WTC11 (cell line): ENCODE data around the gene PRRC2A. TPM values are rescaled to one million over a fixed set of nuclear protein-coding genes. Genes with fewer than 3 reads are reported as not detected.
A peak's percentile ranks its signal among the peaks of the same experiment; 100 is the strongest.
"Not testable (repeated sequence)": the region's sequence is repeated elsewhere in the genome, so short reads cannot be mapped to it uniquely, and the experiment has no call there.

Experiments
- ATAC-seq: fragments of 200-7000 bp; cut with Tn5 transposase; 2 replicates; pipeline ENCODE4 v1.10.0; 2021; ENCODE audit warnings: mild to moderate bottlenecking, moderate library complexity
- CTCF ChIA-PET: fragments of 300-600 bp; sonication (Branson Sonifier 250); formaldehyde crosslinking; loops from one replicate; lab custom pipeline; 2021; ENCODE audit warnings: antibody characterized with exemption; lab: Charles Lee
- POLR2A ChIA-PET: fragments of 350-600 bp; sonication (Branson Sonifier 250); formaldehyde crosslinking; loops from one replicate; lab custom pipeline; 2021; ENCODE audit warnings: antibody characterized with exemption; lab: Charles Lee
- DNase-seq: peaks from one replicate; pipeline ENCODE4 v3.0.0; 2021; ENCODE audit warnings: low spot score
- H3K27ac Mint-ChIP-seq: 2 replicates; pipeline ENCODE4 v1.8.0; 2021; ENCODE audit warnings: mixed read lengths
- H3K27me3 Mint-ChIP-seq: 2 replicates; pipeline ENCODE4 v1.8.0; 2021; ENCODE audit warnings: low read depth, mild to moderate bottlenecking, moderate library complexity, mixed read lengths
- H3K36me3 Mint-ChIP-seq: 2 replicates; pipeline ENCODE4 v1.8.0; 2021; ENCODE audit warnings: mixed read lengths
- H3K4me1 Mint-ChIP-seq: 2 replicates; pipeline ENCODE4 v1.8.0; 2022; ENCODE audit warnings: mixed read lengths
- H3K4me3 Mint-ChIP-seq: 2 replicates; pipeline ENCODE4 v1.8.0; 2021; ENCODE audit warnings: mild to moderate bottlenecking, moderate library complexity, mixed read lengths
- H3K9me3 Mint-ChIP-seq: 2 replicates; pipeline ENCODE4 v1.8.0; 2021; ENCODE audit warnings: mixed read lengths
- CBFB ChIP-seq: sonication (generic); formaldehyde crosslinking; IDR thresholded peaks from 2 replicates; pipeline ENCODE4 v1.8.1; 2022; ENCODE audit warnings: mild to moderate bottlenecking, low read depth, missing genetic modification reagents
- FOXJ3 ChIP-seq: sonication (generic); formaldehyde crosslinking; IDR thresholded peaks from 2 replicates; pipeline ENCODE4 v1.9.0; 2021; ENCODE audit warnings: missing genetic modification reagents, mild to moderate bottlenecking, borderline replicate concordance
- GABPB1 ChIP-seq: sonication (generic); formaldehyde crosslinking; IDR thresholded peaks from 2 replicates; pipeline ENCODE4 v1.8.1; 2023; ENCODE audit warnings: mild to moderate bottlenecking, missing genetic modification reagents
- KAT7 ChIP-seq: sonication (generic); formaldehyde crosslinking; IDR thresholded peaks from 2 replicates; pipeline ENCODE4 v1.8.1; 2023; ENCODE audit warnings: missing genetic modification reagents, mild to moderate bottlenecking, borderline replicate concordance
- ZNF121 ChIP-seq: sonication (generic); formaldehyde crosslinking; IDR thresholded peaks from 2 replicates; pipeline ENCODE4 v1.8.0; 2023; ENCODE audit warnings: missing genetic modification reagents
- total RNA-seq: library from RNA; stranded (reverse); gene quantifications from 3 replicates; pipeline ENCODE4 v1.2.3, GENCODE V29; 2021
- TF ChIP-seq, protein P1 (sequence below): sonication (generic); formaldehyde crosslinking; IDR thresholded peaks from 2 replicates; pipeline ENCODE4 v1.8.1; 2022; ENCODE audit warnings: mild to moderate bottlenecking, moderate library complexity, missing genetic modification reagents
- TF ChIP-seq, protein P2 (sequence below): sonication (generic); formaldehyde crosslinking; IDR thresholded peaks from 2 replicates; pipeline ENCODE4 v1.8.1; 2022; ENCODE audit warnings: missing genetic modification reagents, borderline replicate concordance
- TF ChIP-seq, protein P3 (sequence below): sonication (generic); formaldehyde crosslinking; IDR thresholded peaks from 2 replicates; pipeline ENCODE4 v1.8.1; 2023; ENCODE audit warnings: mild to moderate bottlenecking, missing genetic modification reagents
- TF ChIP-seq, protein P4 (sequence below): fragments of 250-450 bp; sonication (Bioruptor Pico); conservative IDR thresholded peaks from 2 replicates; pipeline ENCODE4 v1.9.0; 2021; ENCODE audit warnings: mild to moderate bottlenecking
- TF ChIP-seq, protein P5 (sequence below): sonication (generic); formaldehyde crosslinking; IDR thresholded peaks from 2 replicates; pipeline ENCODE4 v1.8.1; 2023; ENCODE audit warnings: mild to moderate bottlenecking, missing genetic modification reagents
- TF ChIP-seq, protein P6 (sequence below): sonication (generic); formaldehyde crosslinking; IDR thresholded peaks from 2 replicates; pipeline ENCODE4 v1.8.1; 2022; ENCODE audit warnings: low read depth, missing genetic modification reagents, borderline replicate concordance
- TF ChIP-seq, protein P7 (sequence below): fragments of 250-450 bp; sonication (Bioruptor Pico); IDR thresholded peaks from 2 replicates; pipeline ENCODE4 v1.9.0; 2021; ENCODE audit warnings: mild to moderate bottlenecking, borderline replicate concordance
- TF ChIP-seq, protein P8 (sequence below): sonication (generic); formaldehyde crosslinking; IDR thresholded peaks from 2 replicates; pipeline ENCODE4 v1.8.0; 2023; ENCODE audit warnings: missing genetic modification reagents

The PRRC2A gene
- total RNA-seq, 1 experiment from 2014 or later: 372 TPM

DNA sequence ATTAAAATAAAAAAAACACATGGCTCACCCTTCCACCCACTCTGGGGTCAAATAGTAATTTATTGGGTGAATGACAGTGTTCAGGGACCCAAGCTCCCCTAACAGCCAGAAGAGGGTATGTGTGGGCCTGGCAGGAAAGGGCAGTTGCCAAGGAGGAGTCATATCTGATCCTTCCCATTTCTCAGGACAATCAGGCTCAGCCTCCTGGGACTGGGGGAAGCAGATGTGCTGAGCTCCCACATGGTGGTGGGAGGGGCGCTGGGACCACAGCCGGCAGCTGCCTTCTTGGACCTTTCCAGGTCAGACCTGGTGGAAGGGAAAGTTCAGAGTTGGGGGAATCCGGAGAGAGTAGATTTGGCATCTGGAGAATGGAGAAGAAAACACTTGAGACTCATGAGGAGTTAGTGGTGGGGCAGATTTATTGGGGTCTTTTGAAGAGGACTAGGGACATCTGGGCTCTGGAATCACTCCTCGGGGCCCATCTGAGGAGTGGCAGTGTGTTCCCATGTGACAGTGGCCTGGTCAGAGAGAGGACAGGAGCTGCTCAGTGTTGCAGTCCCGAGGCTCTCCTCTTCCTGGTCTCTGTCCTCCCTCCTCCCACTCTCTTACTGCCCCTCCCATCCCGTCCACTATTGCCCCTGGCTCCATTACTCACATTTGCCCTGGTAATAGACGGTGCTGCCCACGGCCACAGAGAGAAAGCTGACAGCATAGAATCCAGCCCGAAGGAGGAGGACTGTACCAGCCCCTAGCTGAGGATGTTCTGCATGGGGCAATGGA lies 31.5 kb upstream of the PRRC2A start (continued):
- TF ChIP-seq, protein P1, sequence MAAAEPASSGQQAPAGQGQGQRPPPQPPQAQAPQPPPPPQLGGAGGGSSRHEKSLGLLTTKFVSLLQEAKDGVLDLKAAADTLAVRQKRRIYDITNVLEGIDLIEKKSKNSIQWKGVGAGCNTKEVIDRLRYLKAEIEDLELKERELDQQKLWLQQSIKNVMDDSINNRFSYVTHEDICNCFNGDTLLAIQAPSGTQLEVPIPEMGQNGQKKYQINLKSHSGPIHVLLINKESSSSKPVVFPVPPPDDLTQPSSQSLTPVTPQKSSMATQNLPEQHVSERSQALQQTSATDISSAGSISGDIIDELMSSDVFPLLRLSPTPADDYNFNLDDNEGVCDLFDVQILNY (CRISPR knock-in tag): no peak
- TF ChIP-seq CBFB (CRISPR knock-in tag) (no peak), GABPB1 (no peak)
- TF ChIP-seq, protein P2, sequence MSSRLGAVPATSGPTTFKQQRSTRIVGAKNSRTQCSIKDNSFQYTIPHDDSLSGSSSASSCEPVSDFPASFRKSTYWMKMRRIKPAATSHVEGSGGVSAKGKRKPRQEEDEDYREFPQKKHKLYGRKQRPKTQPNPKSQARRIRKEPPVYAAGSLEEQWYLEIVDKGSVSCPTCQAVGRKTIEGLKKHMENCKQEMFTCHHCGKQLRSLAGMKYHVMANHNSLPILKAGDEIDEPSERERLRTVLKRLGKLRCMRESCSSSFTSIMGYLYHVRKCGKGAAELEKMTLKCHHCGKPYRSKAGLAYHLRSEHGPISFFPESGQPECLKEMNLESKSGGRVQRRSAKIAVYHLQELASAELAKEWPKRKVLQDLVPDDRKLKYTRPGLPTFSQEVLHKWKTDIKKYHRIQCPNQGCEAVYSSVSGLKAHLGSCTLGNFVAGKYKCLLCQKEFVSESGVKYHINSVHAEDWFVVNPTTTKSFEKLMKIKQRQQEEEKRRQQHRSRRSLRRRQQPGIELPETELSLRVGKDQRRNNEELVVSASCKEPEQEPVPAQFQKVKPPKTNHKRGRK: no peak
- TF ChIP-seq, protein P3, sequence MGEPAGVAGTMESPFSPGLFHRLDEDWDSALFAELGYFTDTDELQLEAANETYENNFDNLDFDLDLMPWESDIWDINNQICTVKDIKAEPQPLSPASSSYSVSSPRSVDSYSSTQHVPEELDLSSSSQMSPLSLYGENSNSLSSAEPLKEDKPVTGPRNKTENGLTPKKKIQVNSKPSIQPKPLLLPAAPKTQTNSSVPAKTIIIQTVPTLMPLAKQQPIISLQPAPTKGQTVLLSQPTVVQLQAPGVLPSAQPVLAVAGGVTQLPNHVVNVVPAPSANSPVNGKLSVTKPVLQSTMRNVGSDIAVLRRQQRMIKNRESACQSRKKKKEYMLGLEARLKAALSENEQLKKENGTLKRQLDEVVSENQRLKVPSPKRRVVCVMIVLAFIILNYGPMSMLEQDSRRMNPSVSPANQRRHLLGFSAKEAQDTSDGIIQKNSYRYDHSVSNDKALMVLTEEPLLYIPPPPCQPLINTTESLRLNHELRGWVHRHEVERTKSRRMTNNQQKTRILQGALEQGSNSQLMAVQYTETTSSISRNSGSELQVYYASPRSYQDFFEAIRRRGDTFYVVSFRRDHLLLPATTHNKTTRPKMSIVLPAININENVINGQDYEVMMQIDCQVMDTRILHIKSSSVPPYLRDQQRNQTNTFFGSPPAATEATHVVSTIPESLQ: no peak

DNA sequence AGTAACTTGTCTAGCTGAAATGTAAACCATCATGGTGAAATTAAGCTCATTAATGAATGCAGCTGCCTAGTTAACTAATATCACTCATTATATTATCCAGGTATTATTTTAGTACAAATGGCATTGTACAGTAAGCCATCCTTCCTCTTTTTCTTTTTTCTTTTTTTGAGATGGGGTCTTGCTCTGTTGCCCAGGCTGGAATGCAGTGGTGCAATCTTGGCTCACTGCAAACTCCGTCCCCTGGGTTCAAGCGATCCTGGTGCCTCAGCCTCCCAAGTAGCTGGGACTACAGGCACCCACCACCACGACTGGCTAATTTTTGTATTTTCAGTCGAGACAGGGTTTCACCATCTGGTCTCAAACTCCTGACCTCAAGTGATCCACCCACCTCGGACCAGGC lies 29.8 kb upstream of the PRRC2A start:
- POLR2A ChIA-PET, H3K27ac Mint-ChIP-seq: not testable (repeated sequence)

DNA sequence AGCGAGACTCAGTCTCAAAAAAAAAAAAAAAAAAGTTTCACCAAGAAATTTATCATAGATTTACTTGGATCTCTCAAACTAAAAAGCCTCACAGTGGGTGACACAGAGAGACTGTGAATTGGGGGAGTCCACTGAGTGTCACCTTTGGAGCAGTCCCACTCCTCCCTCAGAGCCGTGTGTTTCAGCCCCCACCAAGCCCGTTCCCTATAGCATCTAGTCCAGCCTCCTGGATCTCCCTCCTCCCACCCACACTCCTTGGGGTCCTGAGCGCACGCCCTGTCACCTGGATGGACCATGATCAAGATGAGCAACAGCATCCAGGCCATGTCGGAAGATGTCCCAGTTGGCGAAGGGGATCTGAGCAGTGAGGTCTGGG lies 28.1 kb upstream of the PRRC2A start:
- Mint-ChIP-seq H3K4me3 (no peak overlapping the region), H3K4me1 (no peaks in the 10 kb centered on the region), H3K36me3 (no peaks in the 10 kb centered on the region), H3K9me3 (no peaks in the 10 kb centered on the region), H3K27me3 (no peaks in the 10 kb centered on the region), H3K27ac (no peak overlapping the region)
- no peak for ATAC-seq
- POLR2A ChIA-PET: interaction anchor here (1.7 kb wide), 1 partner anchor 41 kb away, joined by 4 read pairs; no protein-coding TSS in a partner anchor
- CTCF ChIA-PET: interaction anchor here (0.7 to 11.6 kb wide), 4 partner anchors 12 to 44 kb away, joined by 3 to 319 read pairs (median 148); partner anchors contain the start of genes ATP6V1G2, LST1, LTB and NFKBIL1
- TF ChIP-seq FOXJ3 (CRISPR knock-in tag) (no peak), KAT7 (no peak)
- TF ChIP-seq, protein P4, sequence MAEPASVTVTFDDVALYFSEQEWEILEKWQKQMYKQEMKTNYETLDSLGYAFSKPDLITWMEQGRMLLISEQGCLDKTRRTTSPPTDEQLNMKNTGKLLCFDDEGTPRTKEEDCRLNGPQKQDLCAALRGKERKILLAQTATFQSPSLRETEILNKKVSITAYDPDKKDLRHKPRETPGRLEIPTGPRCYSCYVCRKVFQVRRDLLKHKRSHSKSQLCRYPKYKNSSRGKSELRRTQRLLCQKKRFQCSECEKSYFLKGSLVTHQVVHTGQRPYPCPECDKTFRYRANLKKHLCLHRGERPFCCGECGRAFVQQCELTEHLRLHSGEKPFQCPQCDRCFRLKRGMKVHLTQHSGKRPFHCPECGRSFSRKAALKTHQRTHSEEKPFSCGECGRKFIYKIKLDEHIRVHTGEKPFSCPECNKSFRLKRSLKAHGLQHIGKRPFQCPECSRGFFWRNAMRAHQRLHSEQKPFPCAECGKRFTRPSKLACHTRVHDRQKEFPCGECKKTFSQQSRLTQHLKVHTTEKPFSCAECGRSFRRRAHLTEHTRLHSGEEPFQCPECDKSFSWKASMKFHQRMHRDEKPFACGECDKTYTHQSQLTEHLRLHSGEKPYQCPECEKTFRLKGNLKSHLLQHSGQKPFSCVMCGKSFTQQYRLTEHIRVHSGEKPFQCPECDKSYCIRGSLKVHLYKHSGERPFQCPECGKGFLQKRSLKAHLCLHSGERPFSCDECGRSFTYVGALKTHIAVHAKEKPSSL (CRISPR knock-in tag): no peak
- TF ChIP-seq, protein P5, sequence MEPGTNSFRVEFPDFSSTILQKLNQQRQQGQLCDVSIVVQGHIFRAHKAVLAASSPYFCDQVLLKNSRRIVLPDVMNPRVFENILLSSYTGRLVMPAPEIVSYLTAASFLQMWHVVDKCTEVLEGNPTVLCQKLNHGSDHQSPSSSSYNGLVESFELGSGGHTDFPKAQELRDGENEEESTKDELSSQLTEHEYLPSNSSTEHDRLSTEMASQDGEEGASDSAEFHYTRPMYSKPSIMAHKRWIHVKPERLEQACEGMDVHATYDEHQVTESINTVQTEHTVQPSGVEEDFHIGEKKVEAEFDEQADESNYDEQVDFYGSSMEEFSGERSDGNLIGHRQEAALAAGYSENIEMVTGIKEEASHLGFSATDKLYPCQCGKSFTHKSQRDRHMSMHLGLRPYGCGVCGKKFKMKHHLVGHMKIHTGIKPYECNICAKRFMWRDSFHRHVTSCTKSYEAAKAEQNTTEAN (CRISPR knock-in tag): no peak
- TF ChIP-seq, protein P6, sequence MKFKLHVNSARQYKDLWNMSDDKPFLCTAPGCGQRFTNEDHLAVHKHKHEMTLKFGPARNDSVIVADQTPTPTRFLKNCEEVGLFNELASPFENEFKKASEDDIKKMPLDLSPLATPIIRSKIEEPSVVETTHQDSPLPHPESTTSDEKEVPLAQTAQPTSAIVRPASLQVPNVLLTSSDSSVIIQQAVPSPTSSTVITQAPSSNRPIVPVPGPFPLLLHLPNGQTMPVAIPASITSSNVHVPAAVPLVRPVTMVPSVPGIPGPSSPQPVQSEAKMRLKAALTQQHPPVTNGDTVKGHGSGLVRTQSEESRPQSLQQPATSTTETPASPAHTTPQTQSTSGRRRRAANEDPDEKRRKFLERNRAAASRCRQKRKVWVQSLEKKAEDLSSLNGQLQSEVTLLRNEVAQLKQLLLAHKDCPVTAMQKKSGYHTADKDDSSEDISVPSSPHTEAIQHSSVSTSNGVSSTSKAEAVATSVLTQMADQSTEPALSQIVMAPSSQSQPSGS (CRISPR knock-in tag): no peak
- TF ChIP-seq, protein P7, sequence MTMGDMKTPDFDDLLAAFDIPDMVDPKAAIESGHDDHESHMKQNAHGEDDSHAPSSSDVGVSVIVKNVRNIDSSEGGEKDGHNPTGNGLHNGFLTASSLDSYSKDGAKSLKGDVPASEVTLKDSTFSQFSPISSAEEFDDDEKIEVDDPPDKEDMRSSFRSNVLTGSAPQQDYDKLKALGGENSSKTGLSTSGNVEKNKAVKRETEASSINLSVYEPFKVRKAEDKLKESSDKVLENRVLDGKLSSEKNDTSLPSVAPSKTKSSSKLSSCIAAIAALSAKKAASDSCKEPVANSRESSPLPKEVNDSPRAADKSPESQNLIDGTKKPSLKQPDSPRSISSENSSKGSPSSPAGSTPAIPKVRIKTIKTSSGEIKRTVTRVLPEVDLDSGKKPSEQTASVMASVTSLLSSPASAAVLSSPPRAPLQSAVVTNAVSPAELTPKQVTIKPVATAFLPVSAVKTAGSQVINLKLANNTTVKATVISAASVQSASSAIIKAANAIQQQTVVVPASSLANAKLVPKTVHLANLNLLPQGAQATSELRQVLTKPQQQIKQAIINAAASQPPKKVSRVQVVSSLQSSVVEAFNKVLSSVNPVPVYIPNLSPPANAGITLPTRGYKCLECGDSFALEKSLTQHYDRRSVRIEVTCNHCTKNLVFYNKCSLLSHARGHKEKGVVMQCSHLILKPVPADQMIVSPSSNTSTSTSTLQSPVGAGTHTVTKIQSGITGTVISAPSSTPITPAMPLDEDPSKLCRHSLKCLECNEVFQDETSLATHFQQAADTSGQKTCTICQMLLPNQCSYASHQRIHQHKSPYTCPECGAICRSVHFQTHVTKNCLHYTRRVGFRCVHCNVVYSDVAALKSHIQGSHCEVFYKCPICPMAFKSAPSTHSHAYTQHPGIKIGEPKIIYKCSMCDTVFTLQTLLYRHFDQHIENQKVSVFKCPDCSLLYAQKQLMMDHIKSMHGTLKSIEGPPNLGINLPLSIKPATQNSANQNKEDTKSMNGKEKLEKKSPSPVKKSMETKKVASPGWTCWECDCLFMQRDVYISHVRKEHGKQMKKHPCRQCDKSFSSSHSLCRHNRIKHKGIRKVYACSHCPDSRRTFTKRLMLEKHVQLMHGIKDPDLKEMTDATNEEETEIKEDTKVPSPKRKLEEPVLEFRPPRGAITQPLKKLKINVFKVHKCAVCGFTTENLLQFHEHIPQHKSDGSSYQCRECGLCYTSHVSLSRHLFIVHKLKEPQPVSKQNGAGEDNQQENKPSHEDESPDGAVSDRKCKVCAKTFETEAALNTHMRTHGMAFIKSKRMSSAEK: no peak
- TF ChIP-seq, protein P8, sequence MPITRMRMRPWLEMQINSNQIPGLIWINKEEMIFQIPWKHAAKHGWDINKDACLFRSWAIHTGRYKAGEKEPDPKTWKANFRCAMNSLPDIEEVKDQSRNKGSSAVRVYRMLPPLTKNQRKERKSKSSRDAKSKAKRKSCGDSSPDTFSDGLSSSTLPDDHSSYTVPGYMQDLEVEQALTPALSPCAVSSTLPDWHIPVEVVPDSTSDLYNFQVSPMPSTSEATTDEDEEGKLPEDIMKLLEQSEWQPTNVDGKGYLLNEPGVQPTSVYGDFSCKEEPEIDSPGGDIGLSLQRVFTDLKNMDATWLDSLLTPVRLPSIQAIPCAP (CRISPR knock-in tag): no peak
- no peak for DNase-seq

More for the DNA sequence above, 29.8 kb upstream of the PRRC2A start:
- H3K9me3 Mint-ChIP-seq, H3K4me3 Mint-ChIP-seq, H3K27me3 Mint-ChIP-seq, DNase-seq, H3K4me1 Mint-ChIP-seq, H3K36me3 Mint-ChIP-seq, ATAC-seq: not testable (repeated sequence)
- CTCF ChIA-PET: interaction anchor here (1.3 to 2.8 kb wide), 2 partner anchors 10 to 39 kb away, joined by 7 to 12 read pairs; no protein-coding TSS in a partner anchor
- TF ChIP-seq ZNF121 (CRISPR knock-in tag): peak; percentile 39; the same call in 1 of the 2 replicates
